HAP-1 (cell line): Measurements from ENCODE around the gene HCN2.
A peak's percentile ranks its signal among the peaks of the same experiment; 100 is the strongest.

Source experiments
- DNase-seq, 2 experiments: peaks; one replicate each; pipeline ENCODE4 v3.0.0-alpha.2; 2016 to 2020; ENCODE audit warnings: low spot score in 2 of 2
- H3K27me3 ChIP-seq: fragments of 250-450 bp; sonication (Bioruptor Pico); 2 replicates; pipeline ENCODE4 v1.5.1; 2020; ENCODE audit warnings: low read depth, mild to moderate bottlenecking, moderate library complexity
- H3K36me3 ChIP-seq: fragments of 250-450 bp; sonication (Bioruptor Pico); replicated peaks from 2 replicates; pipeline ENCODE4 v1.5.1; 2020; ENCODE audit warnings: mild to moderate bottlenecking
- H3K4me1 ChIP-seq: fragments of 250-450 bp; sonication (Bioruptor Pico); 2 replicates; pipeline ENCODE4 v1.5.1; 2020; ENCODE audit warnings: mild to moderate bottlenecking
- H3K4me3 ChIP-seq: fragments of 250-450 bp; sonication (Bioruptor Pico); 2 replicates; pipeline ENCODE4 v1.5.1; 2020; ENCODE audit warnings: mild to moderate bottlenecking, moderate library complexity
- H3K9me3 ChIP-seq: fragments of 250-450 bp; sonication (Bioruptor Pico); 2 replicates; pipeline ENCODE4 v1.5.1; 2020; ENCODE audit warnings: mild to moderate bottlenecking, moderate library complexity
- in situ Hi-C: fragments of 300-500 bp; cut with MboI; formaldehyde crosslinking; loops from 3 replicates; pipeline ENCODE4 v1.14.3; 2020; ENCODE audit warnings: low sequenced_read_pairs, inconsistent platforms, mixed read lengths

Gene HCN2

GRCh38 chr19:629961-630714, 40.5 kb downstream of the HCN2 start:
- Histone ChIP-seq H3K36me3 (peaks cover 45% of the 10 kb centered on the region), H3K4me1 (peaks cover 6% of the 10 kb centered on the region), H3K27me3 (no peaks in the 10 kb centered on the region), H3K9me3 (no peaks in the 10 kb centered on the region), H3K4me3 (no peak overlapping the region)
- DNase-seq: no peak
- in situ Hi-C loops: no loop called here

GRCh38 chr19:632579-633067, 42.9 kb downstream of the HCN2 start:
- Histone ChIP-seq H3K9me3 (no peaks in the 10 kb centered on the region), H3K4me3 (peak overlapping the region; percentile 83), H3K4me1 (peaks cover 6% of the 10 kb centered on the region), H3K36me3 (peaks cover 38% of the 10 kb centered on the region), H3K27me3 (no peaks in the 10 kb centered on the region)
- DNase-seq: peak; percentile 62 to 81
- in situ Hi-C loops: no loop called here

- H3K36me3 ChIP-seq: peaks cover 34% of the 10 kb centered on the region
- peak; percentile 99 for DNase-seq
Measured at GRCh38 chr19:633068-633785, 43.5 kb downstream of the HCN2 start, which contains the start of gene POLRMT. Gene POLRMT, minus strand, starts transcription at chr19:633537. Its CDS starts 25 bp downstream, at chr19:633512.

GRCh38 chr19:633786-634639, 44.3 kb downstream of the HCN2 start:
- Histone ChIP-seq H3K4me1 (peaks cover 6% of the 10 kb centered on the region), H3K36me3 (peaks cover 27% of the 10 kb centered on the region), H3K9me3 (no peaks in the 10 kb centered on the region), H3K4me3 (peak overlapping the region; percentile 83), H3K27me3 (no peaks in the 10 kb centered on the region)
- in situ Hi-C loops: no loop called here
- no peak for DNase-seq

More at GRCh38 chr19:633068-633785, 43.5 kb downstream of the HCN2 start, which contains the start of gene POLRMT:
- in situ Hi-C loops: no loop called here
- no peaks in the 10 kb centered on the region for H3K9me3 ChIP-seq
- H3K27me3 ChIP-seq: no peaks in the 10 kb centered on the region
- H3K4me3 ChIP-seq: peak within 1 kb of the TSS; percentile 83
- peaks cover 6% of the 10 kb centered on the region for H3K4me1 ChIP-seq

- H3K27me3 ChIP-seq: no peaks in the 10 kb centered on the region
- peaks cover 6% of the 10 kb centered on the region for H3K4me1 ChIP-seq
- DNase-seq: no peak
- no peaks in the 10 kb centered on the region for H3K9me3 ChIP-seq
- in situ Hi-C loops: no loop called here
- no peak overlapping the region for H3K4me3 ChIP-seq
- peaks cover 20% of the 10 kb centered on the region for H3K36me3 ChIP-seq
Measured at GRCh38 chr19:634975-635652, 45.4 kb downstream of the HCN2 start.

GRCh38 chr19:638906-639252, 49.2 kb downstream of the HCN2 start:
- in situ Hi-C loops: no loop called here
- H3K4me3 ChIP-seq: peak overlapping the region; percentile 38; the same call in 1 of the 2 replicates
- no peak for DNase-seq
- no peaks in the 10 kb centered on the region for H3K9me3 ChIP-seq
- no peaks in the 10 kb centered on the region for H3K27me3 ChIP-seq
- no peaks in the 10 kb centered on the region for H3K36me3 ChIP-seq
- peaks cover 6% of the 10 kb centered on the region for H3K4me1 ChIP-seq

GRCh38 chr19:639253-640160, 49.8 kb downstream of the HCN2 start, which contains the start of gene FGF22:
Gene FGF22, plus strand, starts transcription at chr19:639879. Its CDS starts 47 bp downstream, at chr19:639926.
- peak within 1 kb of the TSS; percentile 38 for H3K4me3 ChIP-seq
- H3K36me3 ChIP-seq: peaks cover 1% of the 10 kb centered on the region
- H3K27me3 ChIP-seq: no peaks in the 10 kb centered on the region
- no peaks in the 10 kb centered on the region for H3K9me3 ChIP-seq
- H3K4me1 ChIP-seq: no peaks in the 10 kb centered on the region
- in situ Hi-C loops: no loop called here
- peak; percentile 77 to 97 for DNase-seq

- DNase-seq: no peak
- Histone ChIP-seq H3K27me3 (no peaks in the 10 kb centered on the region), H3K4me1 (no peaks in the 10 kb centered on the region), H3K4me3 (peak overlapping the region; percentile 16), H3K9me3 (no peaks in the 10 kb centered on the region), H3K36me3 (peaks cover 8% of the 10 kb centered on the region)
- in situ Hi-C loops: no loop called here
Measured at GRCh38 chr19:640161-640558, 50.5 kb downstream of the HCN2 start.

GRCh38 chr19:640606-641189, 51.0 kb downstream of the HCN2 start:
- H3K36me3 ChIP-seq: peaks cover 11% of the 10 kb centered on the region
- no peak overlapping the region for H3K4me3 ChIP-seq
- in situ Hi-C loops: no loop called here
- no peak for DNase-seq
- no peaks in the 10 kb centered on the region for H3K9me3 ChIP-seq
- H3K27me3 ChIP-seq: no peaks in the 10 kb centered on the region
- H3K4me1 ChIP-seq: no peaks in the 10 kb centered on the region

GRCh38 chr19:641702-642101, 52.0 kb downstream of the HCN2 start:
- H3K36me3 ChIP-seq: peaks cover 21% of the 10 kb centered on the region
- in situ Hi-C loops: no loop called here
- no peak overlapping the region for H3K4me3 ChIP-seq
- no peaks in the 10 kb centered on the region for H3K27me3 ChIP-seq
- no peak for DNase-seq
- H3K4me1 ChIP-seq: no peaks in the 10 kb centered on the region
- H3K9me3 ChIP-seq: no peaks in the 10 kb centered on the region

GRCh38 chr19:642767-643727, 53.4 kb downstream of the HCN2 start:
- no peaks in the 10 kb centered on the region for H3K27me3 ChIP-seq
- H3K9me3 ChIP-seq: no peaks in the 10 kb centered on the region
- peaks cover 34% of the 10 kb centered on the region for H3K36me3 ChIP-seq
- in situ Hi-C loops: no loop called here
- no peak for DNase-seq
- no peak overlapping the region for H3K4me3 ChIP-seq
- no peaks in the 10 kb centered on the region for H3K4me1 ChIP-seq
